ENCODE measurements around the gene SLC25A33. TPM values are rescaled to one million over a fixed set of nuclear protein-coding genes. Genes with fewer than 3 reads are reported as not detected.

SLC25A33 gene
- total RNA-seq, 1 donor from 2014 or later = 7.7 TPM

DNA sequence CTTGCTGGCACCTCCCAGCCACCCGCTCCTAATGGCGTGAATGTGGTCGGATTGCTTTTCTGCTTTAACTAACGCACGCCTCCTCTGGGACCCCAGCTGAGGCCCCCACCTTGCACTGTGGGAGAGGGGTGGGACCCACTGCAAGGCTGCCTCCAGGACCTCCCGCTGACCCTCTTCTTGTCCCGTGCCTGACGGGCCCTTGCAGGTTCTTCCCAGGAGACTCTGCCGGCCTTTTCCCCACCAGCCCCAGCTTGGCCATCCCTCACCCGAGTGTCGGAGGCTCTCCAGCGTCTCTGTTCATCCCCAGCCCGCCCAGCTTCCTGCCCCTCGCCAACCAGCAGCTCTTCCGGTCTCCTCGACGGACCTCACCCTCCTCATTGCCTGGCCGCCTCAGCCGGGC is 68.1 kb downstream of the SLC25A33 start:
- TF ChIP-seq, protein P1, sequence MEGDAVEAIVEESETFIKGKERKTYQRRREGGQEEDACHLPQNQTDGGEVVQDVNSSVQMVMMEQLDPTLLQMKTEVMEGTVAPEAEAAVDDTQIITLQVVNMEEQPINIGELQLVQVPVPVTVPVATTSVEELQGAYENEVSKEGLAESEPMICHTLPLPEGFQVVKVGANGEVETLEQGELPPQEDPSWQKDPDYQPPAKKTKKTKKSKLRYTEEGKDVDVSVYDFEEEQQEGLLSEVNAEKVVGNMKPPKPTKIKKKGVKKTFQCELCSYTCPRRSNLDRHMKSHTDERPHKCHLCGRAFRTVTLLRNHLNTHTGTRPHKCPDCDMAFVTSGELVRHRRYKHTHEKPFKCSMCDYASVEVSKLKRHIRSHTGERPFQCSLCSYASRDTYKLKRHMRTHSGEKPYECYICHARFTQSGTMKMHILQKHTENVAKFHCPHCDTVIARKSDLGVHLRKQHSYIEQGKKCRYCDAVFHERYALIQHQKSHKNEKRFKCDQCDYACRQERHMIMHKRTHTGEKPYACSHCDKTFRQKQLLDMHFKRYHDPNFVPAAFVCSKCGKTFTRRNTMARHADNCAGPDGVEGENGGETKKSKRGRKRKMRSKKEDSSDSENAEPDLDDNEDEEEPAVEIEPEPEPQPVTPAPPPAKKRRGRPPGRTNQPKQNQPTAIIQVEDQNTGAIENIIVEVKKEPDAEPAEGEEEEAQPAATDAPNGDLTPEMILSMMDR (IDR thresholded peaks at IDR 0.05; ENCODE audit: unreplicated experiment) = no peak
- H3K36me3 Mint-ChIP-seq (ENCODE audit: insufficient read depth) = peaks cover 6% of the 10 kb centered on the region
- no peaks in the 10 kb centered on the region for H3K27me3 Mint-ChIP-seq
- no peak overlapping the region for H3K27ac Mint-ChIP-seq
- no peak overlapping the region for H3K4me3 Mint-ChIP-seq (ENCODE audit: low read depth)
- no peaks in the 10 kb centered on the region for H3K4me1 Mint-ChIP-seq (ENCODE audit: low read depth)
- H3K9me3 Mint-ChIP-seq (ENCODE audit: low read depth) = no peaks in the 10 kb centered on the region
- no peak for DNase-seq (ENCODE audit: low spot score, unreplicated experiment)

DNA sequence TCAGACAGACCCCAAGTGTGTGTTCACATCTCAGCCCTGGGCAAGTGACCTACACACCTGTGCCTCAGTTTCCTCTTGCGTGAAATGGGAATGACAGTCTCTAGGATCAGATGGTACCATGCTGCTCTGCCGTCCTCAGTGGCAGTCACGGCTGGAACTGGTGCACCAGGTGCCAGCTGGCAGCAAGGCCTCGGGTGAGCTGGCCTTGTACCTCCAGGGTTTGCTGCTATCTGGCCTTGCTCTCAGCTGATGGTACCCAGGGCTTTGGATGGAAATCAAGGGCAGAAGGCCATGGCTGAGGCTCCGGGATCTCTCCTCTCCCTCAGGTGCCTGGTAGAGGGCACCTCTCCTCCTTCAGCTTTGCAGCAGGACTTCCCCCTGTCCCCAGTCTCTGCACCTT is 70.7 kb downstream of the SLC25A33 start:
- DNase-seq (ENCODE audit: low spot score, unreplicated experiment) = no peak
- Mint-ChIP-seq H3K4me1 (ENCODE audit: low read depth) (no peaks in the 10 kb centered on the region), H3K9me3 (ENCODE audit: low read depth) (no peaks in the 10 kb centered on the region), H3K4me3 (ENCODE audit: low read depth) (no peak overlapping the region), H3K27me3 (no peaks in the 10 kb centered on the region), H3K36me3 (ENCODE audit: insufficient read depth) (peaks cover 3% of the 10 kb centered on the region), H3K27ac (no peak overlapping the region)
- TF ChIP-seq, protein P1 (IDR thresholded peaks at IDR 0.05; ENCODE audit: unreplicated experiment) = no peak

DNA sequence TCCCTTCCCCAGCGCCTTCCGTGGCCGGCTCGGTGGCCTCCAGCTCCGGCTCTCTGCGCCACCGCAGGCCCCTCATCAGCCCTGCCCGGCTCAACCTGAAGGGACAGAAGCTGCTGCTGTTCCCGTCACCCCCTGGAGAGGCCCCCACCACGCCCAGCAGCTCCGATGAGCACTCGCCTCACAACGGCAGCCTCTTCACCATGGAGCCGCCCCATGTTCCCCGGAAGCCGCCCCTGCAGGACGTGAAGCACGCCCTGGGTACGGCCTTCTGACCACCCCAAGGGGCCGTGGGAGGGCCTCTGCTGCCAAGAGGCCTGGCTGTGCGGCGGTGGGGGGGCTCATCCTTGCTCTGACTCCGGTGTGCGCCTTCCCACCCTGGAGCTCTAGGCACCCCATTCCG is 71.3 kb downstream of the SLC25A33 start:
- Mint-ChIP-seq H3K9me3 (ENCODE audit: low read depth) (no peaks in the 10 kb centered on the region), H3K36me3 (ENCODE audit: insufficient read depth) (peaks cover 3% of the 10 kb centered on the region), H3K27me3 (no peaks in the 10 kb centered on the region), H3K27ac (no peak overlapping the region), H3K4me1 (ENCODE audit: low read depth) (no peaks in the 10 kb centered on the region), H3K4me3 (ENCODE audit: low read depth) (no peak overlapping the region)
- TF ChIP-seq, protein P1 (IDR thresholded peaks at IDR 0.05; ENCODE audit: unreplicated experiment) = no peak
- no peak for DNase-seq (ENCODE audit: low spot score, unreplicated experiment)

DNA sequence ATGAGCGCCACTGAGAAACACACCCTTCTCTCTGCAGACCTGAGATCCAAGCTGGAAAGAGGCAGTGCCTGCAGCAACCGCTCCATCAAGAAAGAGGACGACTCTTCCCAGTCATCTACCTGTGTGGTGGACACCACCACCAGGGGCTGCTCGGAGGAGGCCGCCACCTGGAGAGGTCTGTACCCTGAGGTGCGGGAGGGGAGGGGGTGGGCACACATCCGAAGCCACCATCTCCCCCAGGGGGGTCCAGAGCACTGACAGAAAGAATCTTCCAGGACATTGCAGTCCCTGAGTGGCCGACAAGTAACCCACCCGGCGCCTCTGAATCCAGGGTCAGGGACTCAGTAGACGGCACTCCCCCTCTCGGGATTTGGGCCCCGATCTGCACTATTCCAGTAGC is 72.5 kb downstream of the SLC25A33 start:
- Mint-ChIP-seq H3K36me3 (ENCODE audit: insufficient read depth) (peaks cover 1% of the 10 kb centered on the region), H3K9me3 (ENCODE audit: low read depth) (no peaks in the 10 kb centered on the region), H3K27me3 (no peaks in the 10 kb centered on the region), H3K27ac (no peak overlapping the region), H3K4me1 (ENCODE audit: low read depth) (no peaks in the 10 kb centered on the region), H3K4me3 (ENCODE audit: low read depth) (no peak overlapping the region)
- DNase-seq (ENCODE audit: low spot score, unreplicated experiment) = no peak
- TF ChIP-seq, protein P1 (IDR thresholded peaks at IDR 0.05; ENCODE audit: unreplicated experiment) = no peak

DNA sequence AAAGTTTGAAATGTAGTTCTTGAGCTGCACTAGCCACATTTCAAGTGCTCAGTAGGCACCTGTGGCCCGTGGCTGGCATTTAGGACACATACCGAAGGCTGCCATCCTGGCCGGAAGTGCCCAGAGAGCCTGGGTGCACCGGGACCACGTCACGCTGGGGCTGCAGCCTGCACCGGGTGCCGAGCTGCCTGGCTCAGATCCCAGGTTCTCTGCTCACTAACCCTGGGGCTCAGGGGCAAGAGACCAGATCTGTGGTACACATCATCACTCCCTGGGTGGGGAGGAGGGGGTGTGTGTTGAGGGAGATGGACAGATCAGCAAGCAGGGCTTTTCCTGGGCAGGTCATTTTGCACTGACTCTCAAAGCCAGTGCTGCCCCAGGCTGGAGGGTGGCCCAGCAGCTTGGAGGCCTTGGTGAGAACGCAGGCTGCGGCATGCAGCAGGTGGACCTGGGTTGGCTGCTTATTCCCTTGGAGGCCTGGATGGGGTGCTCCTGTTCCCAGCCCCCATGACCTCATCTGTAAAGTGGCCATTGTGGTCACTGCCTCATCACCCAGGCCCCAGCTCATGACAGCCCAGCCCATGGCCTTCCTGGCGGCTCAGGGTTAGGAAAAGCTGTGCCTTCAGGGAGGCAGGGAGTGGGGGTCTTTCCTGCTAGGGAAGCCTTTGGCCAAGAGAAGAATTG is 73.0 kb downstream of the SLC25A33 start:
- Mint-ChIP-seq H3K36me3 (ENCODE audit: insufficient read depth) (peaks cover 1% of the 10 kb centered on the region), H3K4me3 (ENCODE audit: low read depth) (no peak overlapping the region), H3K4me1 (ENCODE audit: low read depth) (no peaks in the 10 kb centered on the region), H3K27me3 (no peaks in the 10 kb centered on the region), H3K9me3 (ENCODE audit: low read depth) (no peaks in the 10 kb centered on the region), H3K27ac (no peak overlapping the region)
- no peak for DNase-seq (ENCODE audit: low spot score, unreplicated experiment)
- TF ChIP-seq, protein P1 (IDR thresholded peaks at IDR 0.05; ENCODE audit: unreplicated experiment) = no peak
